22Rv1 (cell line): ENCODE data around the gene SULT1C2.
"Not testable (repeated sequence)": the region's sequence is repeated elsewhere in the genome, so short reads cannot be mapped to it uniquely, and the experiment has no call there.

ENCODE experiments used
- H3K27ac ChIP-seq: fragments of 450-650 bp; 2 replicates; pipeline ENCODE4 v1.5.1; 2017
- CTCF ChIP-seq: fragments of 450-650 bp; IDR thresholded peaks from 2 replicates; pipeline ENCODE4 v1.5.1; 2017; ENCODE audit warnings: mild to moderate bottlenecking
- ZFX ChIP-seq: fragments of 450-650 bp; IDR thresholded peaks from 2 replicates; pipeline ENCODE4 v1.6.1; 2017; ENCODE audit warnings: antibody characterized with exemption, borderline replicate concordance

SULT1C2 gene

DNA sequence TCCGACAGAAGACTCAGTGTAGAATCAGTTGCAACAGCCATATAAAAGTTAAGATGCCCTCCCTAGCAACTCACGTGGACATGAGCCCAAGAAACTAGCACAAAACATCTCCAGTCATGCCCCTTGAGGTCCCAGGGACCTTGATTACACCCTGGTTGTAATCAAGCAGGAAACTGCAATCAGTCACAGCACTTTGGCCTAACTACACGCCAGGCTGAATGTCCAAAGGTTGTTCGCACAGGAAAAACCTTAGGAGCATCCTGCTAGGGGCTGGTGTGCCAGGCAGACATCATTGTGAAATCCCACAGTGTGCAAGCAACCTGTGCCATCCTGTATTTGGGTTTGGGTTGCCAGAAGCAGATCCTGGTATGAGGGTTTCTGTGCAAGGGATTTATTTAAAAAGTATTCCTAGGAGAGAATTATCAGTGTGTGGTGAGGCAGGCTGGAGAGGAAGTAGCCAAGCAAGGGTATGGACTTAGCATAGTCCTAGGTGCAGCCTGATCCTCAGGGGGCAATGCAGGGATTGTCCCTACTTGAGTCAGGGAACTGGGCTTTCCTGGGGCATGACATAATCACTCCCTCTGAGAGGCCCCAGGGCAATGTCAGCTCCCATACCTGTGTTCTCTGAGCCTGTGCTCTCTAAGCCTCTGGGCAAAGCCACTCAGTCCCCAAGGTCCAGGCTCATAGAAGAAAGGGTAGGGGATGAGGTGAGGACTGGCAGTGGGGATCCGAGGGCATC, 17.8 kb upstream of the SULT1C2 start:
- no peak overlapping the region for H3K27ac ChIP-seq
- TF ChIP-seq CTCF (no peak), ZFX (no peak)

DNA sequence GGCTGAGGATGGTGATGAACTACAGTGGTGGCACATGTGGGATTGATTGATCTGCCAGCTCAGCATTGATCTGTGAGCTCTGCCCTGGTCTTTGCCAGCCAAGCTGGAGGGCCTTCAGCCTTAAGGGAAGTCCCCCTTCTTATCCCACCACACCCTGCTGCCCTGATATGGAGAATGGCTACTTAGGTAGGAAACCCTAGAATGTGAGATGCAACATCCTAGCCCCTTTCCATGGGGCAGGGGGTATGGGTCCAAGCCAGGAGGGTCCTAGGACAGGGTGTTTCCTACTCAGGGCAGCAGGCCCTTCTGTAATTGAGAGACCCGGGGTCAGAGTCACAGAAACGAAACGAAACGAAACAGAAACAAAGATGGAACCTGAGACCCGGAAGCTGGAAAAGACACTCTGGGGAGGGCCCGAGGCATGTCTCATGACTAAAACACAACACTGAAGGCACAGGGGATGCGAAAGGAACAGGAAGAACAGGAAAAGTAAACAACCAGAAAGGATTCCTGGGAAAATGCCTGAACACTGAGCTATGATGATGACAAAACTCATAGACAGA, 16.9 kb upstream of the SULT1C2 start:
- 0 out of 2 replicates have a peak overlapping the region, but pooled peaks have one; percentile 18 for H3K27ac ChIP-seq
- no peak for TF ChIP-seq ZFX
- no peak for TF ChIP-seq CTCF

DNA sequence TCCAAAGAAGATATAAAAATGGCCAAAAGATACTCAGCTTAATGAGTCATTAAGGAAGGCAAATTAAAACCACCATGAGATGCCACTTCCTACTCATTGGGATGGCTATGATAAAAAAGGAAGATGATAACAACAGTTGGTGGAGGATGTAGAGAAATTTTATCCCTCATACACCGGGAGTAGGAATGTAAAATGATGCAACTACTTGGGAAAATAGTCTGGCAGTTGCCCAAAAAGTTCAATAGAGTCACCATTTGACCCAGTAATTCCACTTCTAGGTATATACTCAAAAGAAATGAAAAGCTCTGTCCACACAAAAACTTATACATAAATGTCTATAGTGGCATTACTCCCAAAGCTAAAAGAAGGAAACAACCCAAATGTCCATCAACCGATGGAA, 10.1 kb upstream of the SULT1C2 start:
- no peak for TF ChIP-seq ZFX
- no peak for TF ChIP-seq CTCF
- no peak overlapping the region for H3K27ac ChIP-seq

- TF ChIP-seq CTCF: no peak
- no peak for TF ChIP-seq ZFX
- no peak overlapping the region for H3K27ac ChIP-seq
Observed at GRCh38 chr2:108279468-108279867, 9.2 kb upstream of the SULT1C2 start.

GRCh38 chr2:108280466-108280865, 8.2 kb upstream of the SULT1C2 start:
- TF ChIP-seq ZFX: no peak
- no peak overlapping the region for H3K27ac ChIP-seq

DNA sequence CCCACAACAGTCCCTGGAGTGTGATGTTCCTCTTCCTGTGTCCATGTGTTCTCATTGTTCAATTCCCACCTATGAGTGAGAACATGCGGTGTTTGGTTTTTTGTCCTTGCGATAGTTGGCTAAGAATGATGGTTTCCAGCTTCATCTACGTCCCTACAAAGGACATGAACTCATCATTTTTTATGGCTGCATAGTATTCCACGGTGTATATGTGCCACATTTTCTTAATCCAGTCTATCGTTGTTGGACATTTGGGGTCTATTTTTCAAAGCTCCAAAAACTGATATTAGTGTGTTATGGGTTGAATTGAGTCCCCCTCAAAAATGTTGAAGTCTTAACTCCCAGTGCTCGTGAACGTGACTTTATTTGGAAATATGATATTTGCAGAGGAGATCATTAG, 4.1 kb upstream of the SULT1C2 start:
- not testable (repeated sequence) for H3K27ac ChIP-seq

GRCh38 chr2:108285616-108286015, 3.1 kb upstream of the SULT1C2 start:
- no peak for TF ChIP-seq CTCF
- TF ChIP-seq ZFX: no peak

GRCh38 chr2:108287169-108287568, 1.5 kb upstream of the SULT1C2 start:
- no peak overlapping the region for H3K27ac ChIP-seq
- TF ChIP-seq ZFX (no peak), CTCF (no peak)

More at GRCh38 chr2:108285616-108286015, 3.1 kb upstream of the SULT1C2 start:
- H3K27ac ChIP-seq: no peak overlapping the region
